Measurements from ENCODE around the gene CYLD.

Gene CYLD

GRCh38 chr16:50741781-50742575 lies at the start of gene CYLD:
TSS of gene CYLD (plus strand) at chr16:50742086. CDS start at chr16:50749699, 7,613 bp downstream.
- DNase-seq (ENCODE audit: low read depth in 1 of 2, low spot score in 1 of 2): peak; percentile 97 to 99

- DNase-seq (ENCODE audit: low read depth in 1 of 2, low spot score in 1 of 2): no peak
Measured at GRCh38 chr16:50692644-50692998, 49.3 kb upstream of the CYLD start.

- DNase-seq (ENCODE audit: low read depth in 1 of 2, low spot score in 1 of 2): no peak
Measured at GRCh38 chr16:50692999-50693781, 48.7 kb upstream of the CYLD start, which contains the start of gene NOD2. TSS of gene NOD2 (plus strand) at chr16:50693606. CDS start at chr16:50699496, 5,890 bp downstream.

GRCh38 chr16:50694206-50694605 lies 47.7 kb upstream of the CYLD start:
- no peak for DNase-seq (ENCODE audit: low read depth in 1 of 2, low spot score in 1 of 2)

GRCh38 chr16:50695017-50696000 lies 46.6 kb upstream of the CYLD start:
- no peak for DNase-seq (ENCODE audit: low read depth in 1 of 2, low spot score in 1 of 2)

DNA sequence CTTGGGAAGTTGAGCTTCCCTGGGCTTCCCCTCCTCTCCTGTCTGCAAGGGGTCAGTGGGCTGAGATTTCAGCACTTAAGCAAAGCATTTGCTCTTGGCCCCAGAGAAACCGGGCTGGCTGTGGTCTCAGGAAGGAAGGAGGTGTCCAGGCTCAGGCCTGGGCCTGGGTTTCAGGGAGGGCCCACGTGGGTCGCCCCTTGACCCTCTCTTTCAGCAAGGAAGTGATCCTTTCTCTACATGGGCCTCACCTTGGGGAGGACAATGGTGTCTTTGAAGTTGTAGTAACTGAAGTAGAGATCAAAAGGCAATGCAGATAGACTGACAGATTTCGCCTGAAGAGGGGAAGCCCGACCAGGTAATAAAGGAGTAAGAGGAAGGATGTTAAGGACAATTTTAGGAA lies 45.8 kb upstream of the CYLD start:
- DNase-seq (ENCODE audit: low read depth in 1 of 2, low spot score in 1 of 2): no peak

DNA sequence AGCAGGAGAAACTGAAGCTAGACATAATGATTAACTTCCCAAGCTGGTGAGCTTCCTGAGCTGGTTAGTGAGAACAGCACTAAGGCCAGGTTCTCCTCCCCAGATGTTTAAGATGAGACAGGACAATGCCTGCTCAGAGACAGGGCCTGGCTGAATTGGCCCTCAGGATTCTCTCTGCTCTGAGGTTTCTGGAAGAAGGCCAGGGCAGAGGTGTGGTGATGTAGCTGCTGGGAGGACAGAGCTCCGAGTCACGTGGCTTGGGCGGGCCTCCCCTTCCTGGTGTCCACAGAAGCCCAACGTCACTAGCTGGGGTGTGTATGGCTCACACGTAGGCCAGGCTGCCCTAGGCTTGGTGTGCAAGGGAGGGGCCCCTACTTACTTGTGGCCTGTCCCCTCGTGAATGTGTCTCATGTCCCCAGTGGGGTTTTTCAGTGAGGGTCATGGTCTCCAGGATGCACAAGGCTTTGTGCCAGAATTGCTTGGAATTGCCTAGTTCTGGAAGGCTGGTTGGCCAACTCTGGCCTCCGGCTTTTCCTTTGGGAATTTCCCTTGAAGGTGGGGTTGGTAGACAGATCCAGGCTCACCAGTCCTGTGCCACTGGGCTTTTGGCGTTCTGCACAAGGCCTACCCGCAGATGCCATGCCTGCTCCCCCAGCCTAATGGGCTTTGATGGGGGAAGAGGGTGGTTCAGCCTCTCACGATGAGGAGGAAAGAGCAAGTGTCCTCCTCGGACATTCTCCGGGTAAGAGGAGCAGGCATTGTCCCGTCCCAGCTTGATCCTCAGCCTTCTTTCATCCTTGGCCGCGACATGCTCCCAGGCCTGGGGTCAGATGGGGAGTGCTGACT lies 45.1 kb upstream of the CYLD start:
- DNase-seq (ENCODE audit: low read depth in 1 of 2, low spot score in 1 of 2): no peak

GRCh38 chr16:50697421-50697715 lies 44.5 kb upstream of the CYLD start:
- no peak for DNase-seq (ENCODE audit: low read depth in 1 of 2, low spot score in 1 of 2)

DNA sequence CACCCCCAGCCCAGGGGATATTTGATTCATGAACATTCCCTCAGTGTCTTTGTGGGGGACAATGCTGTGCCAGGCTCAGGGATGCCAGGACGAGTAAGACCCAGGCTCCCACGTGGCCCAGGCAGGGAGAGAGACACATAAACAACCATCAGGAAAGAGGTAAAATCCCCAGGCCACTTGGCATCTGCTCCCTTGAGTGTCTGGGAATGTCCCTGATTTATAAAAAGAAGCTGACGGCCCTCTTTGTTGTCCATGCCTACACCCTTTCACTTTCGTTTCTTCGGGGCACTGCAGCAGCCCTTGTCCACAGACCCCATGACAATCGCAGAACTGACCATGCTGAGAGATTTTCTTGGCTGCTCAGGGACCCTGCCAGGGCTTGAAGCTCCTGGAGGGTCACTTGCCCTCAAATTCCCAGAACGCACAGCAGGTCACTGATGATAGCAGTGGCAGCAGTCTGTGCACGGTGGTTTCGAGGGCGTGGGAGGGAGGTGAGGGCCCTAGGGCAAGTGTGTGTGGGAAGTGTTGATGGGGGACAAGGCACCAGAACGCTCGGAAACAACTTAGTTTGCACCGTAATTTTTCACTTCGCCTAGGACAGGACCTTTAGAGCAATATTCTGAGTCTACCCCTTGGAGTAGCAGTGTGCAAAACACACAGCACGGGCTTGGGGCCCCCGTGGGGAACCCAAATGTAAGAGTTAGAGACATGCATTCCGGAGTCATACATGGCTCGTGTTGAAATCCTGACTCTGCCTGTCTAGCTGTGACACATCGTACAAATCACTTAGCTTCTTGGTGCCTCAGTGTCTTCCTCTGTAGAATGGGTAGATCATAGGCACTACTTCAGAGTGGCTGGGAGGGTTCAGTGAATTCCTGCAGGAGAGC lies 43.8 kb upstream of the CYLD start:
- no peak for DNase-seq (ENCODE audit: low read depth in 1 of 2, low spot score in 1 of 2)

DNA sequence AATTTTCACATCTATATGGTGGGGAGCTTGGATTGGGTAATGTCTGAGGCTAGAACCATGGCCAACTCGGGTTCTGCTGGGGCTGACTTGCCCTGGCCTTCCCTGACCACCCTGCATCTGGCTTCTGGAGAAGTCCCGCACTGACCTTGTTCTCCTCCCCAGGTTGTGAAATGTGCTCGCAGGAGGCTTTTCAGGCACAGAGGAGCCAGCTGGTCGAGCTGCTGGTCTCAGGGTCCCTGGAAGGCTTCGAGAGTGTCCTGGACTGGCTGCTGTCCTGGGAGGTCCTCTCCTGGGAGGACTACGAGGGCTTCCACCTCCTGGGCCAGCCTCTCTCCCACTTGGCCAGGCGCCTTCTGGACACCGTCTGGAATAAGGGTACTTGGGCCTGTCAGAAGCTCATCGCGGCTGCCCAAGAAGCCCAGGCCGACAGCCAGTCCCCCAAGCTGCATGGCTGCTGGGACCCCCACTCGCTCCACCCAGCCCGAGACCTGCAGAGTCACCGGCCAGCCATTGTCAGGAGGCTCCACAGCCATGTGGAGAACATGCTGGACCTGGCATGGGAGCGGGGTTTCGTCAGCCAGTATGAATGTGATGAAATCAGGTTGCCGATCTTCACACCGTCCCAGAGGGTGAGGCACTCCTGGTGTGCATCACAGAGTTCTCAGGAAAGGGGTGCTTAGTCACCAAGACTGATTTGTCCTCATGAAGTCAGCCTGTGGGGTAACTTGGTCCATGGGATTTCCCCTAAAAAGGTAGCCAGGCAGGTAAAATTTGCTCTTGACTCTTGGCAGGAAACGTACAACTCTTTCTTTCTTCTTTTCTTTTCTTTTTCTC lies 42.3 kb upstream of the CYLD start:
- DNase-seq (ENCODE audit: low read depth in 1 of 2, low spot score in 1 of 2): peak in 1 of 2 donors; percentile 37

- DNase-seq (ENCODE audit: low read depth in 1 of 2, low spot score in 1 of 2): no peak
Measured at GRCh38 chr16:50702725-50703124, 39.2 kb upstream of the CYLD start.

DNA sequence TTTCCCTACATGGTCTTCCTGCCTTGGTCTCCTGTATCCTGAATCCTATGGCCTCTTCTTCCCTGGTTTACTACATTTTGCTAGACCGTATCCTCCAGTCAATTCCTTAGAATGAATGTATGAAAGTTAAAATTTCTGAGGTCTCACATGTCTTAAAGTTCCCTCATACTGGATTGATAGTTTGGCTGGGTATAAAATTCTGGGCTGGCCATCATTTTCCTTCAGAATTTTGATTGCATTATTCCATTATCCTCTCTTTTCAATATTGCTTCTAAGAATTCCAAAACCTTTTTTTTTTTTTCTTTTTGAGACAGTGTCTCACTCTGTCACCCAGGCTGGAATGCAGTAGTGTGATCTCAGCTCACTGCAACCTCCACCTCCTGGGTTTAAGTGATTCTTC lies 37.6 kb upstream of the CYLD start:
- no peak for DNase-seq (ENCODE audit: low read depth in 1 of 2, low spot score in 1 of 2)

- DNase-seq (ENCODE audit: low read depth in 1 of 2, low spot score in 1 of 2): no peak
Measured at GRCh38 chr16:50705436-50706110, 36.3 kb upstream of the CYLD start.

- DNase-seq (ENCODE audit: low read depth in 1 of 2, low spot score in 1 of 2): no peak
Measured at GRCh38 chr16:50706250-50706649, 35.6 kb upstream of the CYLD start.

GRCh38 chr16:50708373-50709060 lies 33.4 kb upstream of the CYLD start:
- no peak for DNase-seq (ENCODE audit: low read depth in 1 of 2, low spot score in 1 of 2)

GRCh38 chr16:50709061-50709684 lies 32.7 kb upstream of the CYLD start:
- DNase-seq (ENCODE audit: low read depth in 1 of 2, low spot score in 1 of 2): no peak

GRCh38 chr16:50709980-50710379 lies 31.9 kb upstream of the CYLD start:
- DNase-seq (ENCODE audit: low read depth in 1 of 2, low spot score in 1 of 2): no peak

Measured in stimulated activated CD4-positive, alpha-beta T cell treated with anti-CD3 and anti-CD28 coated beads, Interleukin-15, amount 100 ng/mL, for 1 hour (primary cell).